SIG-M5 treated with dmso at 0.1 percent for 504 hours (cell line): ENCODE results near the gene NCOA7.
"Not testable (repeated sequence)": the region's sequence is repeated elsewhere in the genome, so short reads cannot be mapped to it uniquely, and the experiment has no call there.

Experiments
- DNase-seq: peaks from one replicate; lab custom pipeline; 2025; ENCODE audit not compliant: unreplicated experiment; lab: John Stamatoyannopoulos, UW

NCOA7 gene

GRCh38 chr6:125753937-125754259 is 36.9 kb upstream of the NCOA7 start:
- no peak for DNase-seq

- no peak for DNase-seq
These were observed 36.2 kb upstream of the NCOA7 start for GRCh38 chr6:125754566-125754965.

GRCh38 chr6:125759184-125759902 is 31.4 kb upstream of the NCOA7 start:
- DNase-seq = no peak

- peak; percentile 6 for DNase-seq
These were observed 30.8 kb upstream of the NCOA7 start for GRCh38 chr6:125759959-125760457.

GRCh38 chr6:125764121-125764671 is 26.6 kb upstream of the NCOA7 start:
- DNase-seq = no peak

GRCh38 chr6:125765944-125766343 is 24.8 kb upstream of the NCOA7 start:
- no peak for DNase-seq

GRCh38 chr6:125766641-125767040 is 24.1 kb upstream of the NCOA7 start:
- DNase-seq = no peak

- DNase-seq = no peak
These were observed 21.5 kb upstream of the NCOA7 start for GRCh38 chr6:125769147-125769783.

GRCh38 chr6:125773387-125774341 is 17.1 kb upstream of the NCOA7 start:
- no peak for DNase-seq

GRCh38 chr6:125776107-125776826 is 14.5 kb upstream of the NCOA7 start:
- DNase-seq = not testable (repeated sequence)

GRCh38 chr6:125779924-125780539 is 10.7 kb upstream of the NCOA7 start:
- peak; percentile 96 for DNase-seq

GRCh38 chr6:125780540-125781313 is 10.0 kb upstream of the NCOA7 start:
- peak; percentile 89 for DNase-seq

- peak; percentile 56 for DNase-seq
These were observed 9.4 kb upstream of the NCOA7 start for GRCh38 chr6:125781314-125781868.

GRCh38 chr6:125784365-125784764 is 6.4 kb upstream of the NCOA7 start:
- DNase-seq = no peak

GRCh38 chr6:125787791-125788190 is 3.0 kb upstream of the NCOA7 start:
- peak; percentile 2 for DNase-seq

- DNase-seq = no peak
These were observed 1.6 kb upstream of the NCOA7 start for GRCh38 chr6:125789167-125789566.

- peak; percentile 59 for DNase-seq
These were observed 993 bp upstream of the NCOA7 start for GRCh38 chr6:125789576-125790357.

GRCh38 chr6:125791151-125791819 is 525 bp downstream of the NCOA7 start:
- DNase-seq = peak; percentile 56
